H9 (cell line): Measurements from ENCODE around the gene ZFPM1. TPM values are rescaled to one million over a fixed set of nuclear protein-coding genes. Genes with fewer than 3 reads are reported as not detected.

Experiments
- DNase-seq: peaks from one replicate; pipeline ENCODE4 v3.0.0-alpha.2; 2017
- H2AFZ ChIP-seq: one replicate; pipeline ENCODE4 v1.6.1; 2013; ENCODE audit warnings: mild to moderate bottlenecking, low read length, control low read depth, moderate library complexity
- H2AK5ac ChIP-seq: 2 replicates; pipeline ENCODE4 v1.6.1; 2013; ENCODE audit warnings: low read length, control low read depth, mixed read lengths; ENCODE audit not compliant: insufficient read length
- H2BK120ac ChIP-seq: one replicate; pipeline ENCODE4 v1.6.1; 2013; ENCODE audit warnings: low read depth, mild to moderate bottlenecking, low read length, control low read depth, inconsistent platforms; ENCODE audit not compliant: poor library complexity, severe bottlenecking
- H2BK12ac ChIP-seq: 2 replicates; pipeline ENCODE4 v1.6.1; 2013; ENCODE audit warnings: low read length, control low read depth, mixed read lengths, low read depth; ENCODE audit not compliant: insufficient read length
- H2BK15ac ChIP-seq: 2 replicates; pipeline ENCODE4 v1.6.1; 2013; ENCODE audit warnings: low read depth, low read length, control low read depth
- H2BK20ac ChIP-seq: one replicate; pipeline ENCODE4 v1.6.1; 2013; ENCODE audit warnings: low read depth, mild to moderate bottlenecking, low read length, control low read depth, inconsistent platforms; ENCODE audit not compliant: poor library complexity, severe bottlenecking
- H2BK5ac ChIP-seq: 2 replicates; pipeline ENCODE4 v1.6.1; 2013; ENCODE audit warnings: low read length, control low read depth, mixed read lengths; ENCODE audit not compliant: insufficient read length
- H3K14ac ChIP-seq: 2 replicates; pipeline ENCODE4 v1.6.1; 2013; ENCODE audit warnings: low read length, control low read depth; ENCODE audit not compliant: insufficient read depth
- H3K18ac ChIP-seq: 2 replicates; pipeline ENCODE4 v1.6.1; 2013; ENCODE audit warnings: low read depth, mild to moderate bottlenecking, mixed read lengths, low read length, control low read depth; ENCODE audit not compliant: insufficient read length
- H3K23ac ChIP-seq: 2 replicates; pipeline ENCODE4 v1.6.1; 2013; ENCODE audit warnings: low read length, control low read depth, mixed read lengths, low read depth; ENCODE audit not compliant: insufficient read length
- H3K23me2 ChIP-seq: 2 replicates; pipeline ENCODE4 v1.6.1; 2013; ENCODE audit warnings: low read depth, mild to moderate bottlenecking, mixed read lengths, low read length, control low read depth; ENCODE audit not compliant: insufficient read length, poor library complexity, severe bottlenecking
- H3K27ac ChIP-seq: 2 replicates; pipeline ENCODE4 v1.5.1; 2013; ENCODE audit warnings: low read length, control low read depth, mixed read lengths, low read depth; ENCODE audit not compliant: insufficient read length
- H3K27me3 ChIP-seq: 2 replicates; pipeline ENCODE4 v1.6.1; 2013; ENCODE audit warnings: low read length, control low read depth, inconsistent platforms; ENCODE audit not compliant: insufficient read depth
- H3K4ac ChIP-seq: 2 replicates; pipeline ENCODE4 v1.6.1; 2013; ENCODE audit warnings: low read depth, mild to moderate bottlenecking, control low read depth, inconsistent platforms, low read length, moderate library complexity
- H3K4me1 ChIP-seq: 2 replicates; pipeline ENCODE4 v1.6.1; 2013; ENCODE audit warnings: low read length, control low read depth, inconsistent platforms; ENCODE audit not compliant: insufficient read depth
- H3K4me2 ChIP-seq: 2 replicates; pipeline ENCODE4 v1.6.1; 2013; ENCODE audit warnings: low read length, control low read depth, mixed read lengths; ENCODE audit not compliant: insufficient read length, insufficient read depth
- H3K56ac ChIP-seq: 2 replicates; pipeline ENCODE4 v1.6.1; 2013; ENCODE audit warnings: low read depth, mild to moderate bottlenecking, mixed read lengths, low read length, control low read depth; ENCODE audit not compliant: insufficient read length
- H3K79me1 ChIP-seq: 2 replicates; pipeline ENCODE4 v1.6.1; 2013; ENCODE audit warnings: low read depth, mild to moderate bottlenecking, moderate library complexity, low read length, control low read depth, inconsistent platforms; ENCODE audit not compliant: insufficient read depth, poor library complexity, severe bottlenecking
- H3K79me2 ChIP-seq: 2 replicates; pipeline ENCODE4 v1.6.1; 2013; ENCODE audit warnings: low read length, control low read depth, inconsistent platforms; ENCODE audit not compliant: insufficient read depth
- H3K9ac ChIP-seq: 2 replicates; pipeline ENCODE4 v1.6.1; 2013; ENCODE audit warnings: low read length, control low read depth, mixed read lengths; ENCODE audit not compliant: insufficient read length; ENCODE audit errors: extremely low read depth
- H3K9me3 ChIP-seq: one replicate; pipeline ENCODE4 v1.6.1; 2013; ENCODE audit warnings: low read depth, low read length, inconsistent platforms; ENCODE audit not compliant: control insufficient read depth
- H3T11ph ChIP-seq: one replicate; pipeline ENCODE4 v1.6.1; 2013; ENCODE audit warnings: mild to moderate bottlenecking, low read length, control low read depth, inconsistent platforms
- H4K20me1 ChIP-seq: one replicate; pipeline ENCODE4 v1.6.1; 2013; ENCODE audit not compliant: control insufficient read depth, insufficient read length, insufficient read depth
- H4K5ac ChIP-seq: 2 replicates; pipeline ENCODE4 v1.6.1; 2013; ENCODE audit warnings: low read depth, mild to moderate bottlenecking, mixed read lengths, low read length, control low read depth; ENCODE audit not compliant: insufficient read length
- H4K8ac ChIP-seq: replicated peaks from 2 replicates; pipeline ENCODE4 v1.6.1; 2013; ENCODE audit warnings: low read length, control low read depth, mixed read lengths, low read depth; ENCODE audit not compliant: insufficient read length
- H4K91ac ChIP-seq: 2 replicates; pipeline ENCODE4 v1.6.1; 2013; ENCODE audit warnings: low read depth, mild to moderate bottlenecking, moderate library complexity, mixed read lengths, low read length, control low read depth; ENCODE audit not compliant: insufficient read length
- H3K27ac Mint-ChIP-seq, 3 experiments: 2 replicates in 2 of 3; 3 replicates in 1 of 3; pipeline ENCODE4 v1.8.0; 2020 to 2021; ENCODE audit warnings: mixed read lengths in 3 of 3, mild to moderate bottlenecking in 1 of 3, moderate library complexity in 1 of 3
- H3K27me3 Mint-ChIP-seq: 2 replicates; pipeline ENCODE4 v1.8.0; 2021; ENCODE audit warnings: low read depth, mild to moderate bottlenecking, moderate library complexity, mixed read lengths
- H3K36me3 Mint-ChIP-seq, 3 experiments: 2 replicates in 2 of 3; 3 replicates in 1 of 3; pipeline ENCODE4 v1.8.0; 2020 to 2021; ENCODE audit warnings: low read depth in 3 of 3, mixed read lengths in 3 of 3; ENCODE audit not compliant: insufficient read depth in 1 of 3
- H3K4me1 Mint-ChIP-seq, 2 experiments: 2 replicates each; pipeline ENCODE4 v1.8.0; 2020; ENCODE audit warnings: mixed read lengths in 2 of 2
- H3K4me3 Mint-ChIP-seq, 2 experiments: 2 replicates in 1 of 2; 3 replicates in 1 of 2; pipeline ENCODE4 v1.8.0; 2020 to 2021; ENCODE audit warnings: mild to moderate bottlenecking in 2 of 2, mixed read lengths in 2 of 2, moderate library complexity in 1 of 2
- H3K9me3 Mint-ChIP-seq, 2 experiments: 2 replicates in 1 of 2; 3 replicates in 1 of 2; pipeline ENCODE4 v1.8.0; 2020; ENCODE audit warnings: mild to moderate bottlenecking in 2 of 2, mixed read lengths in 2 of 2, moderate library complexity in 1 of 2
- CTCF ChIP-seq: fragments of 200-600 bp; sonication (generic); conservative IDR thresholded peaks from 3 replicates; pipeline ENCODE4 v1.8.0; 2021; ENCODE audit warnings: antibody characterized with exemption, mild to moderate bottlenecking
- WGBS: extraction: QIAGEN DNeasy Blood & Tissue Kit; methylation state at CpG from one replicate; pipeline ENCODE4 v1.1.7; 2013; ENCODE audit warnings: missing lambda C conversion rate, low lambda C conversion rate, mixed read lengths; ENCODE audit not compliant: insufficient read length; ENCODE audit errors: extremely low coverage; 5-methylcytosine and 5-hydroxymethylcytosine counted together
- total RNA-seq: library from RNA; stranded (reverse); gene quantifications from 2 replicates; pipeline ENCODE4 v1.2.1, GENCODE V29; 2021

Gene ZFPM1
- total RNA-seq, 1 experiment from 2014 or later = 3.6 TPM

GRCh38 chr16:88455610-88456355, 2.7 kb downstream of the ZFPM1 start:
- no peaks in the 10 kb centered on the region for H3K9me3 ChIP-seq
- no peaks in the 10 kb centered on the region for H4K20me1 ChIP-seq
- no peak overlapping the region for H3K4ac ChIP-seq
- H2BK15ac ChIP-seq = no peak overlapping the region
- no peaks in the 10 kb centered on the region for H3K79me2 ChIP-seq
- peak overlapping the region; percentile 55 for H3K4me2 ChIP-seq
- no peak overlapping the region for H3K18ac ChIP-seq
- peaks cover 9% of the 10 kb centered on the region for H3K23me2 ChIP-seq
- H3K27me3 ChIP-seq = peaks cover 34% of the 10 kb centered on the region
- Mint-ChIP-seq H3K4me3 (peak overlapping the region; percentile 55 to 79), H3K27me3 (peaks cover 61% of the 10 kb centered on the region), H3K36me3 (no peaks in the 10 kb centered on the region), H3K27ac (no peak overlapping the region), H3K4me1 (peaks cover 6 to 24% of the 10 kb centered on the region in 2 experiments; a peak in 3 of 4 replicates), H3K9me3 (no peaks in the 10 kb centered on the region; a peak in 1 of 5 replicates)
- H2BK120ac ChIP-seq = no peak overlapping the region
- H2BK12ac ChIP-seq = no peak overlapping the region
- no peak overlapping the region for H2BK20ac ChIP-seq
- H3K14ac ChIP-seq = no peak overlapping the region
- WGBS = no CpG with 5 or more reads among the region's 68 CpGs
- H2BK5ac ChIP-seq = no peak overlapping the region
- H2AK5ac ChIP-seq = no peak overlapping the region
- H2AFZ ChIP-seq = no peak overlapping the region
- no peak for DNase-seq
- no peak overlapping the region for H3K23ac ChIP-seq
- H4K91ac ChIP-seq = no peak overlapping the region
- H3K4me1 ChIP-seq = no peaks in the 10 kb centered on the region
- no peak overlapping the region for H4K5ac ChIP-seq
- no peak overlapping the region for H3K27ac ChIP-seq
- H3K79me1 ChIP-seq = no peaks in the 10 kb centered on the region
- TF ChIP-seq CTCF = 0 out of 3 replicates have a peak, but pooled peaks have one; percentile 2
- no peak overlapping the region for H4K8ac ChIP-seq
- H3T11ph ChIP-seq = no peak overlapping the region
- no peak overlapping the region for H3K56ac ChIP-seq
- no peak overlapping the region for H3K9ac ChIP-seq
